Sigmoid colon (tissue), 7 donors: ENCODE measurements around the gene OR52L1. TPM values are rescaled to one million over a fixed set of nuclear protein-coding genes. Genes with fewer than 3 reads are reported as not detected.

Experiments used
- DNase-seq: peaks from one replicate; pipeline ENCODE4 v3.0.0-alpha.2; 2019
- H3K27ac ChIP-seq, 4 donors: fragments of 200-600 bp; sonication (generic); one replicate each; pipeline ENCODE4 v1.5.1; 2016 to 2019; ENCODE audit warnings: mild to moderate bottlenecking in 1 of 4
- H3K27me3 ChIP-seq, 3 donors: fragments of 200-600 bp; sonication (generic); one replicate each; pipeline ENCODE4 v1.5.1; 2019; ENCODE audit warnings: mild to moderate bottlenecking in 1 of 3
- H3K36me3 ChIP-seq, 4 donors: fragments of 200-600 bp; sonication (generic); one replicate each; pipeline ENCODE4 v1.5.1; 2016 to 2019
- H3K4me1 ChIP-seq, 4 donors: fragments of 200-600 bp; sonication (generic); one replicate each; pipeline ENCODE4 v1.5.1; 2017 to 2019
- H3K4me3 ChIP-seq, 4 donors: fragments of 200-600 bp; sonication (generic); one replicate each; pipeline ENCODE4 v1.5.1; 2017 to 2019; ENCODE audit warnings: mild to moderate bottlenecking in 2 of 4, moderate library complexity in 1 of 4
- H3K9me3 ChIP-seq, 4 donors: fragments of 200-600 bp in 3 of 4; sonication (generic) in 3 of 4; one replicate each; pipeline versions ENCODE4 v1.5.1 to v1.6.1; 2013 to 2019
- EP300 ChIP-seq, 4 donors: sonication (generic); formaldehyde crosslinking; IDR thresholded peaks; one replicate each; pipeline ENCODE4 v1.6.1; 2017; ENCODE audit warnings: antibody characterized with exemption in 4 of 4
- POLR2A ChIP-seq, 2 donors: fragments of 450-650 bp; IDR thresholded peaks; one replicate each; pipeline ENCODE4 v1.6.1; 2016; ENCODE audit warnings: antibody characterized with exemption in 2 of 2, mild to moderate bottlenecking in 2 of 2, moderate library complexity in 2 of 2
- POLR2AphosphoS5 ChIP-seq, 4 donors: sonication (generic); formaldehyde crosslinking; IDR thresholded peaks; one replicate each; pipeline ENCODE4 v1.6.1; 2017; ENCODE audit warnings: antibody characterized with exemption in 4 of 4
- WGBS, 2 donors: extraction: QIAGEN DNeasy Blood & Tissue Kit; methylation state at CpG; one replicate each; pipeline ENCODE4 v1.1.7; 2013; 5-methylcytosine and 5-hydroxymethylcytosine counted together
- intact Hi-C: fragments of 100-400 bp; cut with DNase I; formaldehyde crosslinking; loops from one replicate; pipeline ENCODE4 v1.15.1; 2023
- polyA plus RNA-seq, 3 donors: library from polyadenylated mRNA; stranded (reverse); fragments of 200-250 nt; gene quantifications; one replicate each; pipeline ENCODE4 v1.2.3, GENCODE V29; 2013
- total RNA-seq, 4 donors: library from RNA; depleted of rRNA; stranded (reverse); fragments of >200 nt; gene quantifications; one replicate each; pipeline ENCODE4 v1.1.0, GENCODE V29; 2016
- TF ChIP-seq, protein P1 (sequence below), 4 experiments: fragments of 450-650 bp in 3 of 4; fragments of 200-600 bp in 1 of 4; IDR thresholded peaks; one replicate each; pipeline ENCODE4 v1.5.1; 2016 to 2019; ENCODE audit warnings: antibody characterized with exemption in 4 of 4, mild to moderate bottlenecking in 3 of 4, moderate library complexity in 2 of 4
- donor health status: healthy with polysubstance abuse.
- donor health status: Bipolar disorder and iron deficiency.
- donor health status: healthy.

OR52L1 gene
- total and polyA plus RNA-seq, 7 donors = not detected

DNA sequence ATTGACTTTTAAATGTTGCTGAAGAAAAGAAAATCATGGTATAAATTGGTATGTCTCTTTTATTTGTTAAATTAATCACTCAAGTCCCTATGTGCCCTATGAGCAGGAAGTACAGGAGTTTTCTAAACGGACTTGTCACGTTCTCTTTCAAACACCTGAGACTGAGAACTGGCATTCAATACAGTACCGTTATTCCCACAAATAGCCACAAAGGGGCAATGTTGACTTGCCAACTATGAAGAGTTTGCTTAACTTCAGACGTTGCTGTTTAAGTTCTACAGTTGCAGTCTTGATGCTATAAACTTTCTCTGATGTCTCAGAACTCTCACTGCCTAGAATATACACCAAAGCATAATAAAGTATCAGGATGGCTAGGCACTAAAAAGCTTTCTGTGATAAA is 36.2 kb upstream of the OR52L1 start:
- no peak for DNase-seq
- no peaks in the 10 kb centered on the region for H3K4me1 ChIP-seq
- H3K4me3 ChIP-seq = no peak overlapping the region
- intact Hi-C loops = loop anchor here (2.0 to 5.0 kb wide), 3 partner anchors 294 to 340 kb away; no protein-coding TSS in a partner anchor
- H3K36me3 ChIP-seq = no peaks in the 10 kb centered on the region
- no peaks in the 10 kb centered on the region for H3K9me3 ChIP-seq
- TF ChIP-seq, protein P1, sequence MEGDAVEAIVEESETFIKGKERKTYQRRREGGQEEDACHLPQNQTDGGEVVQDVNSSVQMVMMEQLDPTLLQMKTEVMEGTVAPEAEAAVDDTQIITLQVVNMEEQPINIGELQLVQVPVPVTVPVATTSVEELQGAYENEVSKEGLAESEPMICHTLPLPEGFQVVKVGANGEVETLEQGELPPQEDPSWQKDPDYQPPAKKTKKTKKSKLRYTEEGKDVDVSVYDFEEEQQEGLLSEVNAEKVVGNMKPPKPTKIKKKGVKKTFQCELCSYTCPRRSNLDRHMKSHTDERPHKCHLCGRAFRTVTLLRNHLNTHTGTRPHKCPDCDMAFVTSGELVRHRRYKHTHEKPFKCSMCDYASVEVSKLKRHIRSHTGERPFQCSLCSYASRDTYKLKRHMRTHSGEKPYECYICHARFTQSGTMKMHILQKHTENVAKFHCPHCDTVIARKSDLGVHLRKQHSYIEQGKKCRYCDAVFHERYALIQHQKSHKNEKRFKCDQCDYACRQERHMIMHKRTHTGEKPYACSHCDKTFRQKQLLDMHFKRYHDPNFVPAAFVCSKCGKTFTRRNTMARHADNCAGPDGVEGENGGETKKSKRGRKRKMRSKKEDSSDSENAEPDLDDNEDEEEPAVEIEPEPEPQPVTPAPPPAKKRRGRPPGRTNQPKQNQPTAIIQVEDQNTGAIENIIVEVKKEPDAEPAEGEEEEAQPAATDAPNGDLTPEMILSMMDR (IDR thresholded peaks at IDR 0.05) = peak in 3 of 4 experiments; percentile 22 to 45 (median 42)
- no peak for TF ChIP-seq POLR2A (IDR thresholded peaks at IDR 0.05)
- no peak overlapping the region for H3K27ac ChIP-seq
- 1% methylated on average over 4 of the region's 4 CpGs for WGBS, 2 donors
- no peaks in the 10 kb centered on the region for H3K27me3 ChIP-seq

DNA sequence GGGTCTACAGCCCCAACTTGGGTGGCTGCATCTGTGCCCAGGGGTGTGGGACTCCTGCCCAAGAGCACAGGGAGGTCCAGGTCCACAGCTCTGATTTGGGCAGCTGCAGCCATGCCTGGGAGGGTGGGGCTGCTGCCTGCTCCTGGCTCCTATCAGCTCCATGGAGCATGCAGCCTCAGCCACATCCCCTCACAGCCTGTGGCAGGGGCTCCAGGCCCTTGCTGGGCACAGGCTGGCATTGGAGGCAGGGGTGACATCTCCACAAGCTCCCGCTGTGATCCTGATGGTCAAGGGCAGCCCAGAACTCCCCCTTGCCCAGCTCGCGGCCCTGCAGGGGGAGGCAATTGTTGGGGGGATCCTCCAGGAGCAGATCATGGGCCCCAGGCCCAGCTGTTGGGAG is 26.3 kb upstream of the OR52L1 start:
- WGBS, 2 donors = 71 to 76% methylated on average over 3 of the region's 3 CpGs
- no peak overlapping the region for H3K27ac ChIP-seq

DNA sequence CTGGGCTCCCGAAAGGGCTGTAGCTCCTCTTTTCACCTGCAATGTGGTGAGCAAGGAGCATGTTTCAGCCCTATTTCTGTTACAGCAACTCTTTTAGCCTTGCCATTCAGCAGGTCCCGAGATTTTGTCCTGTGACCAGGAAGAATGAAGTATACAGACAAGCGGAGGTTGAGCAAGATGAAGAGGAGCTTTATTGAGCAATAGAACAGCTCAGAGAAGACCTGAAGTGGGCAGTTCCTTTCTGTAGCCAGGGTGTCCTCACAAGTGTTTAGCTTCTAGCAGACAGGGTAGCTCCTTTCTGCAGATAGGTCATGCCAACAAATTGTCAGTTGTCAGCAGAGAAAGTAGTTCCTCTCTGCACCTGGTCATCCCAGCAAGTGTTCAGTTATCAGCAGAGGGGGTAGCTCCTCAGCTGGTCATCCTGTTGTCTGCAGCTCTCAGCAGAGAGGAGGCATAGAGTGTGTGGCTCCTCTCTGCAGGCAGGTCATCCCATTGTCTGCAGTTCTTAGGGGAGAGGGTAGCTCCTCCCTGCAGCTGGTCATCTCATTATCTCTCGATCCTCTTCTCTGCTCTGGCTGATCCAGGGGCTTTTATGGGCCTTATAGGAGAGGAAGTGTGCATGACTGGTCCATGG is 25.4 kb upstream of the OR52L1 start:
- H3K27ac ChIP-seq = no peak overlapping the region

More for the DNA sequence above, 26.3 kb upstream of the OR52L1 start:
- no peaks in the 10 kb centered on the region for H3K27me3 ChIP-seq
- no peaks in the 10 kb centered on the region for H3K36me3 ChIP-seq
- no peaks in the 10 kb centered on the region for H3K4me1 ChIP-seq
- intact Hi-C loops = no loop called here
- DNase-seq = no peak
- TF ChIP-seq EP300 (IDR thresholded peaks at IDR 0.05) (no peak), POLR2AphosphoS5 (IDR thresholded peaks at IDR 0.05) (no peak), POLR2A (IDR thresholded peaks at IDR 0.05) (no peak)
- TF ChIP-seq, protein P1 (IDR thresholded peaks at IDR 0.05) = no peak
- no peak overlapping the region for H3K4me3 ChIP-seq
- peaks cover 0 to 6% (median 0%) of the 10 kb centered on the region in 4 donors for H3K9me3 ChIP-seq

DNA sequence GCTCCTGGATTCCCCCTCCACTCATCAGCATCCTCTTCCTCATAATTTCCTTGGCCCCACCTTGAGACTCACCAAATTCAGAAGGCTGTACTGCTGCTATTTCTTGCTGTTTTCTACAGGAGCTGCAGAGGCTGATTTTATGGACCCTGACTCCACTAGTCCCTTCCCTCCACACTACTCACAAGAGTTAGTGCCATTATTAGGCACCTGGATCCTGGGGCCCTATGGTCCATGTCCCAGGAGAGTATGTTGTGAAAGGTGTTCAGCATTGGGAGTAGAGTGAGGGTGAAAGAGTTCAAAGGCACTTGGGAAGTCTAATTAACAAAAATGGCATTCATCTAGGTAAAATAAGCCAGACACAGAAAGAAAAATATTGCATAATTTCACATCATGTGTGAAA is 20.1 kb upstream of the OR52L1 start, which contains the start of gene OR56A4:
TSS of gene OR56A4 (minus strand) at position 101 of the 400 bp plus-strand sequence. CDS start 3,954 bp downstream, outside the sequence.
- no peaks in the 10 kb centered on the region for H3K27me3 ChIP-seq
- no peaks in the 10 kb centered on the region for H3K4me1 ChIP-seq
- TF ChIP-seq POLR2A (IDR thresholded peaks at IDR 0.05) (no peak), POLR2AphosphoS5 (IDR thresholded peaks at IDR 0.05) (no peak)
- TF ChIP-seq, protein P1 (IDR thresholded peaks at IDR 0.05) = no peak
- no peaks in the 10 kb centered on the region for H3K9me3 ChIP-seq
- H3K4me3 ChIP-seq = no peak within 1 kb of the TSS
- H3K27ac ChIP-seq = no peak within 1 kb of the TSS
- intact Hi-C loops = no loop called here
- no peak for DNase-seq
- H3K36me3 ChIP-seq = no peaks in the 10 kb centered on the region

More for the DNA sequence above, 25.4 kb upstream of the OR52L1 start:
- no peaks in the 10 kb centered on the region for H3K27me3 ChIP-seq
- TF ChIP-seq EP300 (IDR thresholded peaks at IDR 0.05) (no peak), POLR2A (IDR thresholded peaks at IDR 0.05) (no peak), POLR2AphosphoS5 (IDR thresholded peaks at IDR 0.05) (no peak)
- TF ChIP-seq, protein P1 (IDR thresholded peaks at IDR 0.05) = no peak
- no peaks in the 10 kb centered on the region for H3K36me3 ChIP-seq
- WGBS, 2 donors = 73 to 79% methylated on average over 4 of the region's 4 CpGs
- peaks cover 0 to 6% (median 0%) of the 10 kb centered on the region in 4 donors for H3K9me3 ChIP-seq
- H3K4me1 ChIP-seq = no peaks in the 10 kb centered on the region
- intact Hi-C loops = no loop called here
- no peak overlapping the region for H3K4me3 ChIP-seq
- DNase-seq = no peak

DNA sequence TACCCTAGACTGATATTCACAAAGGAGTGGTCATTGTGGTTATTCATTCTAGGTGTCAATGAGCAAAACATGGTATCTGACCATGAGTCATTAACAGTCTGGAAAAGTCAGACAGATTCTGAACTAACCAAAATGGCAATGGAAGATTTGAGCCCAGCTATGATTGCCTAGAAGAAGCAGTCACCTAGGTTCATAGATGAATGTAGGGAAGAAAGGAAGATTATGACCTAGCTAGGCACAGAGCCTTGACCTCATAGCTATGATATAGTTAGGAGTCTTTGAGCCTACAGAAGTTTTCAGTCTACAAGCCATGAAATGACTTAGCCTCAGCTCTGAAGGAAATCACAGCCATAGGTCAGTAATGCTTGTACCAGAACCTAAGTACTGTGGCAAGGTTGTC is 19.6 kb upstream of the OR52L1 start:
- Histone ChIP-seq H3K4me3 (no peak overlapping the region), H3K9me3 (no peaks in the 10 kb centered on the region), H3K36me3 (no peaks in the 10 kb centered on the region), H3K27me3 (no peaks in the 10 kb centered on the region), H3K27ac (no peak overlapping the region), H3K4me1 (no peaks in the 10 kb centered on the region)
- TF ChIP-seq, protein P1 (IDR thresholded peaks at IDR 0.05) = no peak
- TF ChIP-seq POLR2AphosphoS5 (IDR thresholded peaks at IDR 0.05) = no peak
- TF ChIP-seq POLR2A (IDR thresholded peaks at IDR 0.05) = no peak
- TF ChIP-seq EP300 (IDR thresholded peaks at IDR 0.05) = no peak
- intact Hi-C loops = no loop called here
- DNase-seq = no peak
